GM23248 (cell line): ENCODE results near the gene MED12L. TPM values are rescaled to one million over a fixed set of nuclear protein-coding genes. Genes with fewer than 3 reads are reported as not detected.
A peak's percentile ranks its signal among the peaks of the same experiment; 100 is the strongest.

ENCODE experiments used
- DNase-seq: peaks from one replicate; pipeline ENCODE4 v3.0.0-alpha.2; 2015
- H2AFZ ChIP-seq: fragments of 200-600 bp; sonication (generic); 2 replicates; pipeline ENCODE4 v1.6.1; 2016; ENCODE audit warnings: antibody characterized with exemption
- H3F3A ChIP-seq: fragments of 200-600 bp; sonication (generic); 2 replicates; pipeline ENCODE4 v1.6.1; 2016; ENCODE audit warnings: mild to moderate bottlenecking, antibody characterized with exemption, mixed run types; ENCODE audit not compliant: insufficient read depth
- H3K27ac ChIP-seq: fragments of 200-600 bp; sonication (generic); 2 replicates; pipeline ENCODE4 v1.5.1; 2016; ENCODE audit warnings: mild to moderate bottlenecking
- H3K27me3 ChIP-seq: fragments of 200-600 bp; sonication (generic); replicated peaks from 2 replicates; pipeline ENCODE4 v1.6.1; 2016; ENCODE audit warnings: mild to moderate bottlenecking; ENCODE audit not compliant: insufficient read depth
- H3K36me3 ChIP-seq: fragments of 200-600 bp; sonication (generic); 2 replicates; pipeline ENCODE4 v1.6.1; 2016; ENCODE audit warnings: low read depth, mild to moderate bottlenecking
- H3K4me1 ChIP-seq: fragments of 200-600 bp; sonication (generic); 2 replicates; pipeline ENCODE4 v1.6.1; 2016; ENCODE audit warnings: mild to moderate bottlenecking; ENCODE audit not compliant: insufficient read depth
- H3K4me2 ChIP-seq: fragments of 200-600 bp; sonication (generic); one replicate; pipeline ENCODE4 v1.6.1; 2016; ENCODE audit warnings: mild to moderate bottlenecking; ENCODE audit not compliant: unreplicated experiment
- H3K4me3 ChIP-seq: fragments of 200-600 bp; sonication (generic); 2 replicates; pipeline ENCODE4 v1.5.1; 2016; ENCODE audit warnings: mild to moderate bottlenecking
- H3K79me2 ChIP-seq: fragments of 200-600 bp; sonication (generic); 2 replicates; pipeline ENCODE4 v1.6.1; 2016; ENCODE audit warnings: mild to moderate bottlenecking; ENCODE audit not compliant: insufficient read depth
- H3K9ac ChIP-seq: fragments of 200-600 bp; sonication (generic); 2 replicates; pipeline ENCODE4 v1.6.1; 2016; ENCODE audit warnings: mild to moderate bottlenecking
- H3K9me2 ChIP-seq: fragments of 200-600 bp; sonication (generic); 2 replicates; pipeline ENCODE4 v1.6.1; 2016; ENCODE audit warnings: mixed run types, mild to moderate bottlenecking, moderate library complexity; ENCODE audit not compliant: insufficient read depth
- H3K9me3 ChIP-seq: fragments of 200-600 bp; sonication (generic); one replicate; pipeline ENCODE4 v1.6.1; 2017; ENCODE audit warnings: low read depth
- H4K20me1 ChIP-seq: fragments of 200-600 bp; sonication (generic); 2 replicates; pipeline ENCODE4 v1.6.0; 2016; ENCODE audit not compliant: insufficient read depth
- EZH2 ChIP-seq: fragments of 200-600 bp; sonication (generic); IDR thresholded peaks from 2 replicates; pipeline ENCODE4 v1.6.1; 2018; ENCODE audit warnings: antibody characterized with exemption, mild to moderate bottlenecking; ENCODE audit not compliant: insufficient read depth, poor library complexity, severe bottlenecking
- EZH2phosphoT487 ChIP-seq: fragments of 200-600 bp; sonication (generic); IDR thresholded peaks from 2 replicates; pipeline ENCODE4 v1.6.1; 2018; ENCODE audit warnings: antibody characterized with exemption, moderate library complexity, mild to moderate bottlenecking, low read depth; ENCODE audit not compliant: insufficient read depth
- WGBS, 2 experiments: methylation state at CpG; one replicate each; pipeline ENCODE4 v1.1.6; 2015 to 2017; ENCODE audit warnings: low lambda C conversion rate in 2 of 2, low coverage in 1 of 2; ENCODE audit errors: missing lambda C conversion rate in 2 of 2; 5-methylcytosine and 5-hydroxymethylcytosine counted together
- in situ Hi-C: fragments of 300-500 bp; cut with MboI; formaldehyde crosslinking; loops from 2 replicates; pipeline ENCODE4 v1.15.0; 2020
- polyA plus RNA-seq: library from polyadenylated mRNA; unstranded; fragments of >200 nt; fragmentation: Nextera tagmentation; extraction: Ambion mirVana; gene quantifications from 2 replicates; pipeline ENCODE4 v1.2.1, GENCODE V29; 2016
- total RNA-seq: library from RNA; depleted of rRNA; stranded (reverse); fragments of >200 nt; shearing (Covaris generic); gene quantifications from 2 replicates; pipeline ENCODE4 v1.2.3, GENCODE V29; 2014

The MED12L gene
- total and polyA plus RNA-seq, 2 experiments from 2014 or later, result 0.13 to 0.32 TPM

DNA sequence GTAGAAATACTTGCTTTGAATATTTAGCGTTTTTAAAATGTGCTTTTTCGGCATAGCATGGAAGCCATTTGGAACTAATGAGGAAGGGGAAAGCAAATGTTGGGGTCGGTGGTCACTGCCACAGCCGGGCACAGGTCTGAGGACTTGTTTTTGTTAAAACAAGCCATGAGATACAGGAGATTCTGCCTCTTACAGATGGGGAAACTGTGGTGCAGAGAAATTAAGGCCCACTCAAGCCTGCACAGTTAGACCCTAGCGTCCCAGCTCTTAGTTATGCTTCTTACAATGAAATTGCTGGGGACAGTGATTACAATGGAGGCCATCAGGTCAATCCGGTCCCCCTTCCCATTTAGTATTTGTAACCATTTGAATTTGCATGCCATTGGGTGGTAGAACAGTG, 120.0 kb downstream of the MED12L start:
- no peak for TF ChIP-seq EZH2phosphoT487
- no peak for TF ChIP-seq EZH2
- no peaks in the 10 kb centered on the region for H3K79me2 ChIP-seq
- no peaks in the 10 kb centered on the region for H3K27me3 ChIP-seq

DNA sequence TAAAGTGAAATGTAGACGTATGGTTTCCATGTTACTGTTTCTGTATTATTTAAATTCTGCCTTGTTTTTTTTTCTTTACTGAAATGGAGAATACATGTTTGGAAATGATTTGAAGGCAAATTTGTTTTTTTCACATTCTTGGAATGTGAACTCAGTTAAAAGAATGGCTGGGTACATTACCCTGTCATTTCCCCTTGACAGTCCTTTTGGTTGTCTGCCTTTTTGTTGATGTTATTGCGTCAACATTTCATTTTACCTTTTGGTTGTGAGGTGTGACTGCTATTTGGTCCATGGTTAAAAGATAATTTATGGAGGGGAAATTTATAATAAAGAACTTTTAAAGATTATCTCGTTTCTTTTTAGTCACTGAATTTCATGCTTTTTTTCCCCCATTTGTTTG, 120.7 kb downstream of the MED12L start:
- TF ChIP-seq EZH2phosphoT487, result no peak
- TF ChIP-seq EZH2, result no peak
- H3F3A ChIP-seq, result no peaks in the 10 kb centered on the region
- H3K4me1 ChIP-seq, result peaks cover 9% of the 10 kb centered on the region; the same call in 1 of the 2 replicates
- DNase-seq, result no peak
- H3K79me2 ChIP-seq, result no peaks in the 10 kb centered on the region
- 69 to 79% methylated on average over 3 of the region's 3 CpGs for WGBS, 2 experiments
- no peaks in the 10 kb centered on the region for H3K36me3 ChIP-seq
- H4K20me1 ChIP-seq, result no peaks in the 10 kb centered on the region
- H3K9ac ChIP-seq, result no peak overlapping the region
- no peaks in the 10 kb centered on the region for H3K27me3 ChIP-seq
- no peaks in the 10 kb centered on the region for H3K9me2 ChIP-seq
- no peak overlapping the region for H2AFZ ChIP-seq
- no peak overlapping the region for H3K27ac ChIP-seq
- H3K4me2 ChIP-seq, result no peak overlapping the region
- no peak overlapping the region for H3K4me3 ChIP-seq
- no peaks in the 10 kb centered on the region for H3K9me3 ChIP-seq
- in situ Hi-C loops, result no loop called here

More for the DNA sequence above, 120.0 kb downstream of the MED12L start:
- no peak for DNase-seq
- Histone ChIP-seq H3K9ac (no peak overlapping the region), H3K27ac (no peak overlapping the region), H3K9me3 (no peaks in the 10 kb centered on the region), H4K20me1 (no peaks in the 10 kb centered on the region), H3K4me2 (no peak overlapping the region), H3K36me3 (no peaks in the 10 kb centered on the region), H3K4me3 (no peak overlapping the region), H3F3A (no peaks in the 10 kb centered on the region), H3K4me1 (peaks cover 9% of the 10 kb centered on the region; the same call in 1 of the 2 replicates), H2AFZ (no peak overlapping the region), H3K9me2 (no peaks in the 10 kb centered on the region)
- WGBS, 2 experiments, result 93 to 98% methylated on average over 6 of the region's 6 CpGs
- in situ Hi-C loops, result no loop called here

DNA sequence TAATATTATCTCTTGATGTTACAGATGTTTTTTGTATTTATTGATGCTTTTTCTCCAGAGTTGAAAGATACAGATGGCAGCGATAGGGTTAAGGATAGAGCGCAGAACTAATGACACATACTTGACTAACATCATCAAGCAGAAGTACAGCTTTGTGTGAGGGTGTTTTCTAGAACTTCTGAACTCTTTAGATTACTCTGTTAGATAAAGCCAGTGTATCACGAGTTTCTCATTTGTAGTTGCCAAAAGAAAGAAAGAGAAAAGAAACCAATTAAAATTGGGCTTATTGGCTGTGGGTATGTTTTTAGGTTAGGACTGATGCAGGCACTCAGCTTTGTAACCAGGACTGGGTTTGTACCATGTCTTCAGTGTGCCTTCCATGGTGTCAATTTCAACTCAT, 124.2 kb downstream of the MED12L start:
- Histone ChIP-seq H3K9me3 (no peaks in the 10 kb centered on the region), H3K79me2 (no peaks in the 10 kb centered on the region), H3K27ac (no peak overlapping the region), H3K4me3 (no peak overlapping the region), H3K9ac (no peak overlapping the region), H4K20me1 (no peaks in the 10 kb centered on the region), H3K4me1 (peaks cover 9% of the 10 kb centered on the region; the same call in 1 of the 2 replicates), H2AFZ (no peak overlapping the region), H3F3A (no peaks in the 10 kb centered on the region), H3K9me2 (no peaks in the 10 kb centered on the region), H3K36me3 (no peaks in the 10 kb centered on the region), H3K4me2 (no peak overlapping the region), H3K27me3 (no peaks in the 10 kb centered on the region)
- TF ChIP-seq EZH2phosphoT487 (no peak), EZH2 (no peak)
- 80 to 83% methylated on average over 3 of the region's 3 CpGs for WGBS, 2 experiments
- DNase-seq, result no peak
- in situ Hi-C loops, result no loop called here

DNA sequence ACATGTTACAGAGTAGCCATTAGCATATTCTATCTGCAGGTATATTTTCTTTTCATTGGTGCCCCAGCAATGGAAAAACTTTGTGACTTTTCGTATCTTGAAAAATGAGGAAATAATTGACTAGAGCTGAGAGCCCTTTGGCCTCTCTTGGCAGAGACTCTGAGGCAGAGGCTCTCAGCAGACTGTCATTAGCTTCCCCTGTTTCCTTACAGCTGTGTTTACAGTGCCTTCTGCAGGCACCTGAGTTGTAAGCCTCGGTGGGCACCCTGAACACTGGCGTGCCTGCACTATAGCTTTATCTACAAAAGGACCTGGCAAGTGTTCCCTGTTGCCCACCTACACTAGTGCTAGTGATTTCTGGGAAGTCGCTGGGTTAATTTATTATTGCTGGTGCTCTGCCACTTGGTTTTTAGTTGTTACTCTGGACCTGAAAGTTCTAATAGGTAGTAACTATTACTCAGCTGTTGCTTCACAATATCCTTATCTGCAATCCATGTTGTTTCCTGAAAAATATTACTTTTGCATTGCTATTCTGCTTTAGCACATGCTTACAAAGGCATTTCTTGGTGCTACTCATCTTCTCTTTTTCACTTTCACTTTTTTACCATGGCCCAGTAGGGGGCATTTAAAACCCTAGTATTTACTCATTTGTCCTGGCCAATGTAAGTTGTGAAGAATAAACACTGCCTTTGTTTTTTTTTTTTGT, 125.4 kb downstream of the MED12L start:
- TF ChIP-seq EZH2 (no peak), EZH2phosphoT487 (no peak)
- WGBS, 2 experiments, result 86% methylated on average over 4 of the region's 4 CpGs
- no peak overlapping the region for H2AFZ ChIP-seq
- no peaks in the 10 kb centered on the region for H3K36me3 ChIP-seq
- no peak overlapping the region for H3K9ac ChIP-seq
- H3K9me3 ChIP-seq, result no peaks in the 10 kb centered on the region
- no peaks in the 10 kb centered on the region for H3K27me3 ChIP-seq
- in situ Hi-C loops, result no loop called here
- H3K4me2 ChIP-seq, result no peak overlapping the region
- DNase-seq, result peak; percentile 12
- no peaks in the 10 kb centered on the region for H3F3A ChIP-seq
- H3K4me1 ChIP-seq, result peaks cover 9% of the 10 kb centered on the region; the same call in 1 of the 2 replicates
- H3K9me2 ChIP-seq, result no peaks in the 10 kb centered on the region
- H3K4me3 ChIP-seq, result no peak overlapping the region
- H4K20me1 ChIP-seq, result no peaks in the 10 kb centered on the region
- H3K27ac ChIP-seq, result no peak overlapping the region
- no peaks in the 10 kb centered on the region for H3K79me2 ChIP-seq
